IPS-NIHi7 (cell line): ENCODE data around the gene COPS3.
A peak's percentile ranks its signal among the peaks of the same experiment; 100 is the strongest.

Experiments
- DNase-seq: peaks from one replicate; pipeline ENCODE4 v3.0.0; 2012; ENCODE audit warnings: mixed read lengths; ENCODE audit errors: extremely low spot score

The COPS3 gene

DNA sequence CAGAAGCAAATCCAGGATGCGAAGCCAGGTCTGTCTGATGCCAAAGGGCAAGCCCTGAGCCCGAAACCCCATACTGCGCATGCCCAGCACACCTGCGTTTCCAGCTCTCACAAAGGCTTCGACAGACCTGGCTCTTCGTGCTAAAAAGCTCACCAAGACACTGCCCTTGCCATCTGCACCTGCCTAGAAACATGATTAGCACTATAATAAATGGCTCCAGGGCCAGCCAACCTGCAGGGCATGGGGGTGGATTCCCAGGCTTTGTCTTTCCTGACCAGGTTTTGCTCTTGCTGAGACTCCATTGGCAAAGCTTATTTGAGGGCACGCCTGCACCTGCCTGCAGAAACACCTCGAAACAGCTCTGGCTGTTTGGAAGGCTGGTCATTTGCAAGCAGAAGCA, 60.5 kb downstream of the COPS3 start:
- DNase-seq: no peak

DNA sequence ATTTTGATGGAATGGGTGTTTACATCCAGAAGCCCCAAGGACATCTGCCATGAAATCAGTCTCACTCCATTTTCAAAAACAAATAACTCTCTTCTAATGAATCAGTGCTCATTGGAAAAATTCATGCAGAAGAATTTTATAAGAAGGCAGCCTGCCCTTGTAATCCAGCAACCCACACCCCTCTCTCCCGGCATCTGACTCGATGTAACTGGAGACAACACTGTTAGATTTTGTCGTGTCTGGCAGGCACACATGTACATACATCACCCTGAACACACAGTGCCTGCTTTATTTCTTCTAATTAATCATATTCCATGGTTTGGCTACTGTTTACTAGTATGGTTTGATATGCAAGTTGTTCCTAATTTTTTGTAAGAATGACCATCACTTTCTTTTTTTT, 63.1 kb downstream of the COPS3 start:
- DNase-seq: no peak

DNA sequence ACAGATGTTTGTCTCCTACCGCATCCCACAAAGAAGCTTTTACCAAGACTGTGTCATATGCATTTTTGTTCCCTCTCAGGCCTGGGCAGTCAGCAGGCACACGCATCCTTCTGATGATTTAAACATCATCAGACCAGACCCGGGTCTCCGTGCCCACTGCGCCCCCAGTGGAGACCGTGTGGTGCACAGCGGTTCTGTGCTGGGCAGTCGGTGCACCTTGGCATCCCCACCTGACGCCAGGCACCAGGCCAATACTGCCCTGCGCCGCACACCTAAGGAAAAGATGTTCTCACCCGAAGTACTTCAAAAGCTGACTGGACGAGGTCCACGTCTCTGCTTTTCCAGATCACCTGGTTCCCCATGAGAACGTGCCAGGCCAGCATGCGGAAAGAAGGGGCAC, 64.3 kb downstream of the COPS3 start:
- no peak for DNase-seq

DNA sequence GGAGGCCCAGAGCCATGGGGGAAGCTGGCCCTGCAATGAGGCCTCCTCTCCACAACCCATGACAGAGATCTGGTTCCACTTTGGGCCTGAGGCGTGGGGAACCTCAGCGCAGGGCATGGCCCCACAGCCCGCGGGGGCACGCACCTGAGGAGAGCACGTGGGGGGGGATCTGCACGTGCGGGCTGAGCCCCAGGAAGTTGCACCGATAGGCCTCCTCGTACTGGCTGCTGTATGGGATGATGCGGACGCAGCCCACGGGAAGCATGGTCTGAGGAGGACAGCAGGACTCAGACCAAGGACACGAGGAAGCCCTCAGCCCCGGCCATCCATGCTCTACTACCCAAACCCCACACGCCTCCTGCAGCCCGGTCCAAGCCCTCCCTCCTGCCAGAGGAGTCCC, 64.8 kb downstream of the COPS3 start:
- no peak for DNase-seq

DNA sequence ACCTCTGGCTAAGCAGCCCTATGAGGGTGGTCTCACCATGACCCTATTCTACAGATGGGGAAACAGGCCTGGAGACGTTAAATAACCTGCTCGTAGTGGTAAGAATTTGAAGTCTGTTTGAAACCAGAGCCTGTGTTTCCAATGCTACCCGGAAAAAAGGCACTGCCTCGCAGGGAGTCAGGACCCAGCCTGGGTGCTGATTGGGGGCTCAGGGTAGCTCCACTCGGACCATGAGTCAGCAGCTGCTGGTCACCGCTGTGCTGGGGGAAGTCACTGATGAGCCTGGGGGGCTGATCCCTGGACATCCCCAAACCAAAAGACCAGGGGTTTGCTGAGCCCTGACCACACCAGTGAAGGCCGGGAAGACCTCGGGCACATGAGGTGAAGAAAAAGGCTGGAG, 65.5 kb downstream of the COPS3 start:
- DNase-seq: no peak

DNA sequence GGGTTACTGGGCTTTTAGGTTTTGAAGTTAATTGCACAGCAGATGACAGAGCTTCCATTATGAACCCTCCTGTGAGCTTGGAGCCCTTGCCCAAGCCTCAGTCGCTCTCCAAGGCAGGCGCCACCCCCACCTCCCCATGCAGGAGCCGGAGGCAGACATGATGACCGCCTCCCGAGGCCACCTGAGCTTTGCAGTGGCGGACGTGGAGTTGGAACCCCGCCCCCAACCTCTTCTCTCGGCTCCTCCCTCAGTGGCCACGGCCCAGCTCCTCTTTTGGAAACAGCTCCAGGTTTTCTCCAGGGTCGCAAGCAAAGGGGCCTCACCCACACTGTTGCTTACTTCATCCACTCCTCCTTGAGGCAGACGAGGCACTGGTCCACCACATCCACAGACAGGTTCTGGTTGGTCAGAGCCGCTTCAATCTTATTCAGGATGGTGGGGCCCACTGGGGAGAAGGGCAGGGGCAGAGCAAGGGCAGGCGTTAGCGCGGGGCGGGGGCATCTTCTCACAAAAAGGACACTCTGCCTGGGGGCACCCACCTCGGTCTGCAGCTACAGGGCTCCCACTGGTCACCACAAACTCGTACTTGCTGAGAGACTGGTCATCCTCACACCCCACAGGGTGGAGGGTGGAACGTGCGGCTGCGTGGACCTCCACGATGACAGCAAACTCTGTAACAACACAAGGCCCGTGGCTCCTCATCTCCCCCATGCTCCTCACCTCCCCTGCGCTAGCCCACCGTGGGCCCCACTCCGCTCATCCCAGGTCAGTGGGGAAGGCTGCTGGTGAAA, 66.2 kb downstream of the COPS3 start:
- DNase-seq: no peak

DNA sequence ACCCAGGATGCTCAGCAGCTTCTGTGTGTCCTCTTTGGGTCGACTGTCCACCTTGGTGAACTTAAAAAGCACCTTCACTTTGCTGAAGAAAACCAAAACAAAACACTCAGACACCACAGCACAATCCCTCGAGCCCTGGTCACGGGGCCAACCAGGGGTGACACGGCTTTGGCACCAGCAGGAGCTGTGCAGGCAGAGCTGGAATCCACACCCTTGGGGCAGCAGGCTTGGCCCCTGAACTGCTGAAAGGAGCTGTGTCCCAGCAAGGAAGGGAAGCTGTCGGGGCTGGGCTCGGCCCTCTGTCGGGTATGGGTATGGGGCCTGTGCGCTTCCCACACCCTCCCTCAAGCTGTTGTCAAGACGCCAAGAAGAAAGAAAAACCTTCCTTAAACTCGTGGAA, 67.3 kb downstream of the COPS3 start:
- DNase-seq: no peak

DNA sequence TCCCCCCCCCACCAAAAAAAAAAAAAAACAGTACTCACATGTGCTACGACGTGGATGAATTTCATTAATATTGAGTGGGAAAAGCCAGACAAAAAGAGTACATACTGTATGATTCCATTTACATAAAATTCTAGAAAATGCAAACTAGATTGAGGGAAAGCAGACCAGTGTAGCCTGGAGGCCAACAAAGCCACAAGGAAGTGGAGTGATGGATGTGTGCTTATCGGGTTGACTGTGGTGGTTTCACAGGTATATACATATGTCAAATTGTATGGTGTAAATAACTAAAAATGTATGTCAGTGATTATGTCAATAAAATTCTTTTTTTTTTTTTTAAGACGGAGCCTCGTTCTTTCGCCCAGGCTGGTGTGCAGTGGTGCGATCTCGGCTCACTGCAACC, 73.0 kb downstream of the COPS3 start:
- DNase-seq: no peak

DNA sequence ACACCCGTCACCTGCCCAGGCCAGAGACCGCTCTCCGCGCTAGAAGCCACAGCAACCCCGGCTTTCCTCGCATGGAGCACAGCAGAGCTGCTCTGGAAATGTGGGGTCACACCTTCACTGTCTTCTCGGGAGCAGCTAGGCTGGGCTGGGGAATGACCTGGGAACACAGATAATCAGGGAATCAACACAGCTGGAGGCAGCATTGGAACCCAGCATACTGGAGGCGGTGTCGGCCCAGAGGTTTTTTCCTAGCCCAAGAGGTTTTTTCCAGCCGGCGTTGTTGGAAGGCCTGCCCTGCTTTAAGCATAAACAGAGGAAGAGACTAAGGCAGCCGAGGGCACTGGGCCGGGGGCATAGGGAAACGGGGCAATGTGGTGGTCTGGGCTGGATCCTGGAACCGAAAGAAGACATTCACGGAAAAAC, 74.1 kb downstream of the COPS3 start:
- DNase-seq: no peak

DNA sequence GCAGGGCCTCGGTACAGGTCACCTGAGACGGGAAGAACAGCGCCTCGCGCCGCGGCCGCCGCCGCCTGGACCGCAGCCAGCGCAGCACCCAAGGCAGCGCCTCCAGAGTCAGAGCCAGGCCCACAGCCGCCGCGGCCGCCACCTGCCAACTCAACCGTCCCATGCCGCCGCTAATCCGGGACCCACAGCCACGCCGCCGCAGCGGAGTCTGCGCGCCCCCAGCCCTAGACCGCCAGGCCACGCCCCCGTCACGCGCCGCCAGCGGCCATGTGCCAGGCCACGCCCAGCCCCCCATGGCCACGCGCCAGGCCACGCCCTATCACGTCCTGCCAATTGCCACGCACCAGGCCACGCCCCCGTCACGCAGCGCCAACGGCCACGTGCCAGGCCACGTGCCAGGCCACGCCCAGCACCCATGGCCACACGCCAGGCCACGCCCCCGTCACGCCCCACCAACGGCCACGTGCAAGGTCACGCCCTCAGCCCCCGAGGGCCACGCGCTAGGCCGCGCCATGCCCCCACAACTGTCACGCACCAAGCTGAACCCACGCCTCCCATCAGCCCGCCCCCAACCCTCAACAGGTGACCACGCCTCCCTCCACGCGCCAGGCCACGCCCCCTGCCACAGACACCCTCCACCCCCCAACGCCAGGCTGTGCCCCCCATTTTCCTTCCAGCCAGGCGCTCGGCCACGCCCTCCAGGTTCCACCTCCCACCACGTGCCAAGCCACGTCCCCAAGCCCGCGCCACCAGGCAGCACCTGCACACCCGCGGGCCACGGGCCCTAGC, 74.7 kb downstream of the COPS3 start, which contains the start of gene PLD6:
Gene PLD6 (minus strand): TSS at position 210 of the 789 bp plus-strand sequence. CDS start 47 bp downstream, at position 163.
- no peak for DNase-seq

DNA sequence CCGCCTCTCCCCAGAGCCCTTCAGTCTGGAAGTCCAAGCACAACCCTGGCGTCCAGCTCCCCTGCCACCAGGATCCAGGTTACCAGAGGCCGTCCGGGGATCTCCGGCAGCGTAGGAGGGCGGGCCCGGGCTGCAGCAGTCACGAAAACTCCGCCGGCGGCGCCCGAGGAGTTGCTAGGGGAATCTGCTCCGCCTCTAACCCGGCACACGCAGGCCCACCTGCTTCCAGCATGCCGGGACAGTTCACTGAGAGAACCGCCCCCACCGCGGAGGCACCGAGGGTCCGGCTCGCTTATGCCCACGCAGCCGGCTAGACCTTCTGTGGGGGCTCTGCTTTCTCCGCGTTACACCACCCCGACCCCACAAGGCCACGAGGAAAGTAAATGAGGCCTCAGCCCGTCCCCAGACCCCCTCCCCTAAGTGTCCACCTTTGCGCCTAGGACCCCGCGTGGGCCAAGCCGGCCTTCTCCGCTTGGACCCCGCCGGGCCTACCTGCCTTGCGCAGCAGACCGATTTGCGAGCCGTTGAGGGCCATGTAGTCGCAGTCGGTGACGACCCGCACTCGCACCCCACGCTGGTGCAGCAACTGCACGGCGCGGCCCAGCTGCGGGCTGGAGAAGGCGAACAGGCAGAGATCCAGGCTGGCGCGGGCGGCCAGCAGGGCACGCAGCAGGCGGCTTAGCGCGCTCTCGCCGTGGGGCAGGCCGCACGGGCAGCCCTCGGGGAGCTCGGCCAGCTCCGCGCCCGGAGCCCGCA, 75.5 kb downstream of the COPS3 start:
- peak; percentile 68 for DNase-seq

DNA sequence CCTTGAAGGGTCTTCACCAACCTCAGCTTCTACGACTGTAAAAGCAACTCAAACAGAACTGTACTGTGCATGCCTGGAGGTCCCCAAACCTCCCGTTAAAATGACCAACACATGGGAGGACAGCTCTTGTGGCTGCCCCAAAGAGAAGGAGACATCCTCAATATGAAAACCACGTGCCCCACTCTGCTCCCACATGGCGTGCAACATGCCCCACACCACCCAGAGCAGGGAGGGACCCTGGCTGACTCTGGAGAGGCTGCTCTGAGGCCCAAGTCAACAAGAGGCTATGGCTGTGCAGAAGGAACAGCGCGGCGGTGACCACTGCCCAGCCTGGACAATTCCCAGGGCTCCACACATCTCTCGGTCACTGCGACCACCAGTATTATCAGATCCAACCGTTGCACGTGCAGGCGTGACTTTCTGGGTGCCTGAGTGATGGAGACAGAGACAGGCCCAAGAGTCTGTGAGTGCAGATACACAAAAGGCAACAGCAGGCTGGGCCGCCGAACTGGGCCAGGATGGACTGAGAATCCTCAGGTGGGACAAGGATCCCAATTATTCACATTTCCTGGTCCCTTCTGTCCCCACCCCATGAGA, 76.3 kb downstream of the COPS3 start:
- no peak for DNase-seq

DNA sequence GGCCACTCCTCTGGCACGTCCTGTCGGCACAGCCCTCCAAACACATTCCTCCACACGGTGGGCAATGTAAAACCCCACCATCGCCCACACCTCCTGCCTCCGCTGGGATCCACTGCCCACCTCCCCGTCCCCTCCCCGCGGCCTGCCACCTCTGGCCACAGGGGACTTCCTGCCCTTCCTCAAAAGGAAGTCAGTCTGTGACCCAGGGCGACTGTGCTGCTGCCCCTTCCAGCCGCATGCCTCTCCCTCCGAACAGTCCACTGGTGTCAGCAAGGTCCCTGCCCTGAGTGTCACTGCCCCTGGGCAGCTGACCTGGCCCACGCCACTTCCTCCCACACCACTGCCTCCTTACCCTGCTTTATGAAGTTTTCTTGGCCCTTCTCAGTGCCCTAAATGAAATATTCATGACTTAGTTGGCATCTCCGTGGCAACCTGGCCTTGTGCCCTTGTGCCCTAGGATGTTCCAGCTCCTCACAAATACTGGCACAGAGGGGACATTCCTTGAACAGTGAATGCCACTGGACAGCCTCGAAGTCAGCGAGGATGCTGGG, 76.9 kb downstream of the COPS3 start:
- no peak for DNase-seq

DNA sequence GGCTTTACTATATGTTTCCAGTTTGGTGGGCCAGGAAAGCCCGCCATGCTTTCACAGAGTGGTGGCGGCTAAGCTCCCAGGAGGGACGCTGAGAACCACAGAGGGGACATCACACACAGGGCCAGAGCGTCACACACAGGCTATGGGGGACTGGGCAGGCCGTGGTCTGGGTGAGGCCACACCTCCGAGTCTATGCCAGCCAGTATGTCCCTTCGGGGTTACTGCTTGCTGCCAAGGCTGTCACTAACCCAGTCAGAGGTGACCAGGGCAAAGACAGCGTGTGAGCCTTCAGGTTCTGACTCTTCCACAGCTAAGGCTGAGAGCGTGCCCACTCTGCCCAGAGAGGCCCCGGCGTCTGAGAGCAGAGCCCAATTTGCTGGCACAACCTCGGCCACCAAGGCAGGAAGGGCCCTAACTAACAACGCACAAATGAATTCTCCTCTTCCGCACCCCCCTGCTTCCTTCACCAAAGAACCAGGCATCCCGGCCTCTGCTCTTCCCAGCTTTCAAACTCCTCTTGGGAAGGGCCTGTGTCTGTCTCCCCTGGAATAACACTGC, 77.8 kb downstream of the COPS3 start:
- no peak for DNase-seq

DNA sequence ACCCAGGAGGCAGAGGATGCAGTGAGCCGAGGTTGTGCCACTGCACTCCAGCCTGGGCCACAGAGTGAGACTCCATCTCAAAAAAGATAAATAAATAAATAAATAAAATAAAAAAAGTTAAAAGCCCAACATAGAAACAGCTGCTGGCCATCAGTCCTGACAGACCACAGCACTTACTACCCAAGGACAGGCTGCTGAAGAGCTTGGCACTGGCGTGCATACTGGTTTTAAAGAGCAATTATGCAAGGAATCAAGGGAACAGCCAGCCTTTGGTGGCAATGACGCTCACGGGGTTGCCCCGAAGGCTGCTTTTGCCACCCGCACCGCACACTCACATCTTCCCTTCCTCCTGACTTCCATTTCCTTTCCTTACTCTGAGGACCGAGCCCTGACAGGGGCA, 79.1 kb downstream of the COPS3 start:
- no peak for DNase-seq

DNA sequence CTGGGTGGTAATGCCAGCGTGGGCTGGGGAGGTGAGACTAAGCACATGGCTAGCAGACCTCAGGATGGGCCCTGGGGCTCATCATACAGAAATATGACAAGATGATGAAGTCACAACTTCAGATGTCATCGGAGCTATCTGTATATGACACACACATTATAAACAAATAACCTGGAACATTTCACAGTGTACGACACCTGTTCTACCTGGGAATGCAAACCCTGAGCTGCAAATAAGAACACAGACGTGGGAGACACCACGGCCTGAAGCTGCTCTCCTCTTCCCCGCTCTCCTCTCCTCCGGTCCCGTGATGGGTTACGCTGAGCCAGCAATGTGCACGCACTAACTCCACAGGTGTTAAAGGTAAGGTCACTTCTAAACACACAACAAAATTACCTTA, 79.8 kb downstream of the COPS3 start:
- DNase-seq: no peak

DNA sequence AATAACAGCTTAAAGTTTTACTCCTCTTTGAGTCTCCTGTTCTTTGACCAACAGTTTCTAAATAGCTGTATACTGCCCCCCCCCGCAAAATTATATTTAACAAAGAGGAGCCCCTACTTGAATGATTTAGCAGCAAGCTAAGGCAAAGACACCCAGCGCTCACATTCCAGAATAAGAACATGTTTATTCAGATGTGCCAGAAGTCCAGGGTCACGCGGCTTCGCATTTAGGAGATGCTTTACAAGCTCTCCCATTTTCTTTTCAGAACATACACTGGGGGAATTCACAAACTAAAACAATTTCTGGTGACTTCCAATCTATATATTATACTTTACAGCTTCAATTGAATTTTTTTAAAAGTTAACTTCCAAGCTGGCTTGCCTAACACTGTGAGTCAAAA, 80.2 kb downstream of the COPS3 start:
- no peak for DNase-seq

DNA sequence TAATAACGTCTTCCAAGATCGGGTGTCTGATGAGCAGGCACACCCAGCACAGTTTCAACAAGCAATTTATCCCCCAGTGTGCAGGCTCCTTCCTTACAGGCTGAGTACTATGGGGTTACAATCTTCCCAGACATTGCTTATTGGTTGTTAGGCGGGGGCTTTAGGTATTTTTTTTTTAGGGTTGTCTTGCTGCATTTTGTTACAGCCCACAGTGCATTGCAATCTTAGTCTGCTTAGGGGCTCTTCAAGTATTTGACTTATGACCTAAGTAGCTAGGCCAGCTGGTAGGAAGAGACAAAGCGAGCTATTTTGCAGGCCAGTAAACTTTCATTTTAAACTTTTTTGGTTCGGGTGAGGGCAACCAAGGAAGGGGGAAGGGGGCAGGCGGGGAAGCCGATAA, 80.7 kb downstream of the COPS3 start:
- DNase-seq: no peak

DNA sequence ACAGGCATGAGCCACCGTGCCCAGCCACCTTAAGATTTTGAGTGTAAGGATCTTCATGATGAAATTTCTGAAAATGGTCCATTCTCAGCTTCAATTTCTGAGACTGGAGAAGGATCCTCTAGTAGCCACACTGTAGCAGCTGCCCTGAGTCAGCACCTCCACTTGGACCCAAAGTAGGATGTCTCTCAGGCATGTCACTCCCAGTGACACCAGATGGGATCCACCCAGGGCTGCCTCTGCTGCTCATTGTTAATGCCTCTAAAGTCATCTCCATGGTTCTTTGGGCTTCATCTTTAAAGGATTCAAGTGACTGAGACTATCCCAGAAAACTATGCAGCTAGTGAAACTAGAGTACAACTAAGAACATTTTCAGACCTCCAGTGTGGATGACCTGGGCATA, 82.8 kb downstream of the COPS3 start:
- DNase-seq: no peak

DNA sequence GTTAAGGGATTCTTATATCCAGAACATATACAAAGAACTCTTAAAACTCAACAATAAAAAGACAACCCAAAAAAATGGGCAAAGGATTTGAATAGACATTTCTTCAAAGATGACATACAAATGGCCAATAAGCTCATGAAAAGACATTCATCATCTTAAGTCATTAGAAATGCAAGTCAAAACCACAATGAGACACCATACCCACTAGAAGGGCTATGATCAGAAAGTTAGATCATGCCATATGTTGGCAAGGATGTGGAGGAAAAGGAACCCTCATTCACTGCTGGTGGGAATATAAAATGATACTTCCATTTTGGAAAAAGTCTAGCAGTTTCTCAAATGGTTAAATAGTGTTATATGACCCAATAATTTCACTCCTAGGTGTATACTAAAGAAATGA, 84.3 kb downstream of the COPS3 start:
- DNase-seq: no peak
